ENCODE data around the gene CNGA3. TPM values are rescaled to one million over a fixed set of nuclear protein-coding genes. Genes with fewer than 3 reads are reported as not detected.
A peak's percentile ranks its signal among the peaks of the same experiment; 100 is the strongest.

The CNGA3 gene
- total RNA-seq, 1 donor from 2014 or later: not detected

- no peak overlapping the region for H3K4me3 Mint-ChIP-seq (ENCODE audit: unreplicated experiment)
- no peak for TF ChIP-seq CTCF (IDR thresholded peaks at IDR 0.05)
- H3K27me3 Mint-ChIP-seq (ENCODE audit: low read depth): peaks cover 45% of the 10 kb centered on the region
- no peak for DNase-seq (ENCODE audit: low spot score)
- no peak overlapping the region for H3K27ac Mint-ChIP-seq (ENCODE audit: unreplicated experiment)
- H3K9me3 Mint-ChIP-seq (ENCODE audit: low read depth): no peaks in the 10 kb centered on the region
- no peaks in the 10 kb centered on the region for H3K4me1 Mint-ChIP-seq (ENCODE audit: low read depth)
- H3K36me3 Mint-ChIP-seq (ENCODE audit: low read depth): peaks cover 3% of the 10 kb centered on the region
Measured at GRCh38 chr2:98380203-98380535, 33.9 kb downstream of the CNGA3 start.

DNA sequence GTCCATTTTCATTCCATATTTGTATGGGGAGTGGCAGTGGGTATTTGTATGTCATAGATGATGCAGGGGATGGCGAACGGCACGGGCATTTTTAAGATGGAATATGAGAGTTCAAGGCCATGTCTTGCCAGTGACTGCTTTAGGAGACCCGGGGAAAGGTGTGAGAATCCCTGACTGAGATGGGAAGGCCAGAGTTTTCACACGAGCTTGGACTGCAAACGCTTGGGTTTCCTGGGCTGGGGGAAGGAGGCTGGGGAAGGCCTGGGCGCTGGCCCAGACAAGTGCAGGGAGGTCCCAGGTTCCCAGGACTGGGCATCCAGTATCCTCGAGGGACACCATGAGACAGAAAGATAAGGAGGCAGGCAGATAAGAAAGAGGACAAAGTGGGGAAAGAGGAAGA lies 35.2 kb downstream of the CNGA3 start:
- Mint-ChIP-seq H3K27me3 (ENCODE audit: low read depth) (peaks cover 36% of the 10 kb centered on the region), H3K9me3 (ENCODE audit: low read depth) (no peaks in the 10 kb centered on the region), H3K36me3 (ENCODE audit: low read depth) (peaks cover 3% of the 10 kb centered on the region), H3K4me1 (ENCODE audit: low read depth) (no peaks in the 10 kb centered on the region), H3K27ac (ENCODE audit: unreplicated experiment) (no peak overlapping the region), H3K4me3 (ENCODE audit: unreplicated experiment) (no peak overlapping the region)
- DNase-seq (ENCODE audit: low spot score): no peak
- no peak for TF ChIP-seq CTCF (IDR thresholded peaks at IDR 0.05)

DNA sequence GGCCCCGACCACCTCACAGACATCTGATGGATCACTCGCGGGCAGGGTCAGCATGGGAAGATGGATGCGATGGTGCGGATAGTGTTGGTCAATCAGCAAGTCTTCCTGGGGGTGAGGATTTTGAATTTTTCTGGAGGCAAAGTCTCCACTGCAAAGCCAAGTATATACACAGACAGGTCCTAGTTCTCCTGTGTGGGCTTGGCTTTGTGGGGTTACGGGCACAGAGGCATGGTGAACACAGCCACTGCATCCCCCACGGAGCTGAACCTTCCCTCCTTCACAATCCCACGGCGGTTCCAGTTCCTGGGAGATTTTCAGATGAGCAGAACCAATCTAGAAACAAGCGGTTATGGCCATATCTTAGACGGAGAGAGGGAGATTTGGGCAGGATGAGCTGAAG lies 35.8 kb downstream of the CNGA3 start:
- TF ChIP-seq CTCF (IDR thresholded peaks at IDR 0.05): no peak
- H3K27me3 Mint-ChIP-seq (ENCODE audit: low read depth): peaks cover 34% of the 10 kb centered on the region
- no peak for DNase-seq (ENCODE audit: low spot score)
- H3K27ac Mint-ChIP-seq (ENCODE audit: unreplicated experiment): no peak overlapping the region
- no peaks in the 10 kb centered on the region for H3K9me3 Mint-ChIP-seq (ENCODE audit: low read depth)
- H3K4me3 Mint-ChIP-seq (ENCODE audit: unreplicated experiment): no peak overlapping the region
- H3K36me3 Mint-ChIP-seq (ENCODE audit: low read depth): peaks cover 3% of the 10 kb centered on the region
- no peaks in the 10 kb centered on the region for H3K4me1 Mint-ChIP-seq (ENCODE audit: low read depth)

GRCh38 chr2:98382739-98383138 lies 36.5 kb downstream of the CNGA3 start:
- no peak overlapping the region for H3K4me3 Mint-ChIP-seq (ENCODE audit: unreplicated experiment)
- H3K36me3 Mint-ChIP-seq (ENCODE audit: low read depth): peaks cover 3% of the 10 kb centered on the region
- peak; percentile 71 for DNase-seq (ENCODE audit: low spot score)
- H3K9me3 Mint-ChIP-seq (ENCODE audit: low read depth): no peaks in the 10 kb centered on the region
- TF ChIP-seq CTCF (IDR thresholded peaks at IDR 0.05): no peak
- H3K27me3 Mint-ChIP-seq (ENCODE audit: low read depth): peaks cover 35% of the 10 kb centered on the region
- H3K27ac Mint-ChIP-seq (ENCODE audit: unreplicated experiment): no peak overlapping the region
- no peaks in the 10 kb centered on the region for H3K4me1 Mint-ChIP-seq (ENCODE audit: low read depth)

- Mint-ChIP-seq H3K36me3 (ENCODE audit: low read depth) (peaks cover 3% of the 10 kb centered on the region), H3K4me1 (ENCODE audit: low read depth) (no peaks in the 10 kb centered on the region), H3K27ac (ENCODE audit: unreplicated experiment) (no peak overlapping the region), H3K4me3 (ENCODE audit: unreplicated experiment) (no peak overlapping the region), H3K9me3 (ENCODE audit: low read depth) (no peaks in the 10 kb centered on the region), H3K27me3 (ENCODE audit: low read depth) (peaks cover 34% of the 10 kb centered on the region)
- no peak for DNase-seq (ENCODE audit: low spot score)
- TF ChIP-seq CTCF (IDR thresholded peaks at IDR 0.05): no peak
Measured at GRCh38 chr2:98383166-98383565, 36.9 kb downstream of the CNGA3 start.
